ENCODE results near the gene CCDC172.

Gene CCDC172

GRCh38 chr10:116356833-116357232, 32.6 kb downstream of the CCDC172 start:
- no peaks in the 10 kb centered on the region for H3K36me3 ChIP-seq (ENCODE audit: control insufficient read depth in 2 of 2, insufficient read depth in 1 of 2, low read length in 2 of 2)
- H3K9me3 ChIP-seq (ENCODE audit: control insufficient read depth, insufficient read depth, low read depth, low read length), result no peaks in the 10 kb centered on the region
- no peak overlapping the region for H3K27ac ChIP-seq (ENCODE audit: extremely low read depth, low read depth, low read length)
- ChIA-PET CTCF (interaction anchor here (0.8 kb wide), 1 partner anchor 14 kb away, joined by 3 read pairs; no protein-coding TSS in a partner anchor), POLR2A (no interaction called here)
- TF ChIP-seq ZFP37 (tag by site-specific recombination; IDR thresholded peaks at IDR 0.05) (no peak), ZNF791 (tag by site-specific recombination; IDR thresholded peaks at IDR 0.05) (no peak), ZNF26 (tag by site-specific recombination; IDR thresholded peaks at IDR 0.05) (no peak)
- H3K4me3 ChIP-seq (ENCODE audit: low read depth, low read length), result no peak overlapping the region
- no peaks in the 10 kb centered on the region for H3K4me1 ChIP-seq (ENCODE audit: control insufficient read depth, insufficient read depth, low read length)

GRCh38 chr10:116364868-116365267, 40.6 kb downstream of the CCDC172 start:
- H3K4me3 ChIP-seq (ENCODE audit: low read depth, low read length), result no peak overlapping the region
- H3K36me3 ChIP-seq (ENCODE audit: control insufficient read depth in 2 of 2, insufficient read depth in 1 of 2, low read length in 2 of 2), result no peaks in the 10 kb centered on the region
- TF ChIP-seq ZNF112 (tag by site-specific recombination; IDR thresholded peaks at IDR 0.05) (no peak), ZNF510 (tag by site-specific recombination; IDR thresholded peaks at IDR 0.05; ENCODE audit: insufficient replicate concordance) (no peak), ZBTB17 (tag by site-specific recombination; IDR thresholded peaks at IDR 0.05) (no peak), ZNF660 (tag by site-specific recombination; IDR thresholded peaks at IDR 0.05) (no peak), PATZ1 (tag by site-specific recombination; IDR thresholded peaks at IDR 0.05) (no peak), YY2 (tag by site-specific recombination; IDR thresholded peaks at IDR 0.05) (no peak), KLF16 (tag by site-specific recombination; IDR thresholded peaks at IDR 0.05) (no peak), MZF1 (tag by site-specific recombination; IDR thresholded peaks at IDR 0.05; ENCODE audit: borderline replicate concordance) (no peak), ZNF10 (tag by site-specific recombination; IDR thresholded peaks at IDR 0.05) (no peak), ZNF24 (tag by site-specific recombination; IDR thresholded peaks at IDR 0.05) (no peak)
- no peak overlapping the region for H3K27ac ChIP-seq (ENCODE audit: extremely low read depth, low read depth, low read length)
- H3K4me1 ChIP-seq (ENCODE audit: control insufficient read depth, insufficient read depth, low read length), result no peaks in the 10 kb centered on the region
- ChIA-PET POLR2A (no interaction called here), CTCF (no interaction called here)
- no peaks in the 10 kb centered on the region for H3K9me3 ChIP-seq (ENCODE audit: control insufficient read depth, insufficient read depth, low read depth, low read length)

GRCh38 chr10:116371737-116372136, 47.5 kb downstream of the CCDC172 start:
- ChIA-PET CTCF (no interaction called here), POLR2A (no interaction called here)
- H3K4me3 ChIP-seq (ENCODE audit: low read depth, low read length), result no peak overlapping the region
- H3K36me3 ChIP-seq (ENCODE audit: control insufficient read depth in 2 of 2, insufficient read depth in 1 of 2, low read length in 2 of 2), result no peaks in the 10 kb centered on the region; a peak in 1 of 3 replicates
- H3K27ac ChIP-seq (ENCODE audit: extremely low read depth, low read depth, low read length), result no peak overlapping the region
- no peaks in the 10 kb centered on the region for H3K4me1 ChIP-seq (ENCODE audit: control insufficient read depth, insufficient read depth, low read length)
- no peak for TF ChIP-seq BCL6B (tag by site-specific recombination; IDR thresholded peaks at IDR 0.05)
- peak; percentile 49 for TF ChIP-seq PRDM1 (tag by site-specific recombination; IDR thresholded peaks at IDR 0.05)
- H3K9me3 ChIP-seq (ENCODE audit: control insufficient read depth, insufficient read depth, low read depth, low read length), result no peaks in the 10 kb centered on the region

GRCh38 chr10:116382290-116382689, 58.0 kb downstream of the CCDC172 start:
- ChIA-PET POLR2A (no interaction called here), CTCF (interaction anchor here (0.7 to 4.3 kb wide), 2 partner anchors 9 to 675 kb away, joined by 3 to 33 read pairs; no protein-coding TSS in a partner anchor)
- Histone ChIP-seq H3K27ac (ENCODE audit: extremely low read depth, low read depth, low read length) (no peak overlapping the region), H3K9me3 (ENCODE audit: control insufficient read depth, insufficient read depth, low read depth, low read length) (no peaks in the 10 kb centered on the region), H3K36me3 (ENCODE audit: control insufficient read depth in 2 of 2, insufficient read depth in 1 of 2, low read length in 2 of 2) (no peaks in the 10 kb centered on the region), H3K4me3 (ENCODE audit: low read depth, low read length) (no peak overlapping the region), H3K4me1 (ENCODE audit: control insufficient read depth, insufficient read depth, low read length) (no peaks in the 10 kb centered on the region)
- no peak for TF ChIP-seq ZNF416 (tag by site-specific recombination; IDR thresholded peaks at IDR 0.05)
- TF ChIP-seq ZNF580 (tag by site-specific recombination; IDR thresholded peaks at IDR 0.05), result no peak
- no peak for TF ChIP-seq ZNF621 (tag by site-specific recombination; IDR thresholded peaks at IDR 0.05)
- no peak for TF ChIP-seq ZNF138 (tag by site-specific recombination; IDR thresholded peaks at IDR 0.05; ENCODE audit: borderline replicate concordance)
- TF ChIP-seq ZNF660 (tag by site-specific recombination; IDR thresholded peaks at IDR 0.05), result no peak
- no peak for TF ChIP-seq ZNF404 (tag by site-specific recombination; IDR thresholded peaks at IDR 0.05)
- no peak for TF ChIP-seq ZNF324 (tag by site-specific recombination; IDR thresholded peaks at IDR 0.05)
- TF ChIP-seq ZNF140 (tag by site-specific recombination; IDR thresholded peaks at IDR 0.05), result no peak
- TF ChIP-seq ATF2 (tag by site-specific recombination; IDR thresholded peaks at IDR 0.05; ENCODE audit: low read depth), result no peak
- no peak for TF ChIP-seq ZNF624 (tag by site-specific recombination; IDR thresholded peaks at IDR 0.05)

Measured in HEK293 (cell line).